GM12873 (cell line): ENCODE results near the gene URB1.

Experiments used
- CTCF ChIP-seq: IDR thresholded peaks from 2 replicates; pipeline ENCODE4 v1.5.1; 2012; ENCODE audit warnings: low read depth, mild to moderate bottlenecking, moderate library complexity, low read length, control low read depth; ENCODE audit not compliant: insufficient read depth; ENCODE audit errors: missing control alignments

Gene URB1

GRCh38 chr21:32424674-32425073 lies 31.9 kb upstream of the URB1 start:
- TF ChIP-seq CTCF: no peak

GRCh38 chr21:32424191-32424535 lies 31.4 kb upstream of the URB1 start:
- no peak for TF ChIP-seq CTCF

GRCh38 chr21:32423320-32424190 lies 30.7 kb upstream of the URB1 start:
- TF ChIP-seq CTCF: no peak

- no peak for TF ChIP-seq CTCF
These were observed 29.3 kb upstream of the URB1 start for GRCh38 chr21:32422064-32422463.

GRCh38 chr21:32418146-32418545 lies 25.3 kb upstream of the URB1 start:
- TF ChIP-seq CTCF: no peak

GRCh38 chr21:32415451-32416398 lies 22.9 kb upstream of the URB1 start:
- TF ChIP-seq CTCF: no peak
